ENCODE data around the gene AHI1.

DNA sequence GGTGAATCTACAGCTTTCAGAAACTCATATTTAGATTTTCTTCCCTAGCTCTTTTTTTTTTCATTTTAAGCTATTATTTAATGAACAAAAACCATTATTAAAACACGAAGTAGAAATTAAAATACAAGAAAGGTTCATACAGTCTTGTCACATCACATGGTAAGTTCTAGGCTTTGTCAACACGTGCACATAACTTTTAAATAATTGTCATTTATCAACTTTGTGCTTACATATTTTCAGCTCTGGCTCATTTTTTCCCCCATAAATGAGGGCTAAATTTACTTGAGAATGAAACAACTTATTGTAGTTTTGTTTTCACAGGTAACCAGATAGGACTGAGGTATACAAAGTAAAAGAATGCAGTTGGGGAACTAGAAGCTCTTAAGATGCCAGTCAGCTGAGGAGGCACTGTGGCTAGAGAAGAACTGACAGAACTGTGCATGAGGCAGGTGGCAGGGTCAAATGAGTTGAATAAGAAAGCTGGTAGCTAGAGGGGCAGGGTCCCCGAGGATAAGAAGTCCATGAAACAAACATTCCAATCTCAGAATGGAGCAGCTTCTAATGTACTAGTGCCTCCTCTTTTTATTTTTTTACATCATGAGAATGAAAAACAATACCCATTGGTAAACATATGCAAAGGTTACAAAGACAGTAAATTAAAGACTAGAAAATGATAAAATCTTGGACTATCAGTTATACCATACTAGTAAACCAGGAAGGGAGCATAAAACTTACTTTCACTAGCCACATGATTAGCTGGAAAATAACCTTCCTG lies 174.9 kb downstream of the AHI1 start:
- TF ChIP-seq, protein P1, sequence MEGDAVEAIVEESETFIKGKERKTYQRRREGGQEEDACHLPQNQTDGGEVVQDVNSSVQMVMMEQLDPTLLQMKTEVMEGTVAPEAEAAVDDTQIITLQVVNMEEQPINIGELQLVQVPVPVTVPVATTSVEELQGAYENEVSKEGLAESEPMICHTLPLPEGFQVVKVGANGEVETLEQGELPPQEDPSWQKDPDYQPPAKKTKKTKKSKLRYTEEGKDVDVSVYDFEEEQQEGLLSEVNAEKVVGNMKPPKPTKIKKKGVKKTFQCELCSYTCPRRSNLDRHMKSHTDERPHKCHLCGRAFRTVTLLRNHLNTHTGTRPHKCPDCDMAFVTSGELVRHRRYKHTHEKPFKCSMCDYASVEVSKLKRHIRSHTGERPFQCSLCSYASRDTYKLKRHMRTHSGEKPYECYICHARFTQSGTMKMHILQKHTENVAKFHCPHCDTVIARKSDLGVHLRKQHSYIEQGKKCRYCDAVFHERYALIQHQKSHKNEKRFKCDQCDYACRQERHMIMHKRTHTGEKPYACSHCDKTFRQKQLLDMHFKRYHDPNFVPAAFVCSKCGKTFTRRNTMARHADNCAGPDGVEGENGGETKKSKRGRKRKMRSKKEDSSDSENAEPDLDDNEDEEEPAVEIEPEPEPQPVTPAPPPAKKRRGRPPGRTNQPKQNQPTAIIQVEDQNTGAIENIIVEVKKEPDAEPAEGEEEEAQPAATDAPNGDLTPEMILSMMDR (IDR thresholded peaks at IDR 0.05; ENCODE audit: borderline replicate concordance, extremely low read depth, low read length, poor library complexity, severe bottlenecking), result no peak
- no peak for TF ChIP-seq EZH2 (IDR thresholded peaks at IDR 0.05; ENCODE audit: borderline replicate concordance, low read depth, low read length, severe bottlenecking)
